SK-N-SH treated with all-trans-retinoic acid at 6 μM for 48 hours (cell line): Measurements from ENCODE around the gene CATSPER3.

ENCODE experiments used
- ARNTL ChIP-seq: fragments of 450-650 bp; formaldehyde crosslinking; IDR thresholded peaks from 2 replicates; pipeline ENCODE4 v1.5.0; 2020; ENCODE audit warnings: low read depth, mild to moderate bottlenecking, moderate library complexity, borderline replicate concordance
- BACH2 ChIP-seq: fragments of 250-450 bp; sonication (Bioruptor Pico); IDR thresholded peaks from 2 replicates; pipeline ENCODE4 v1.9.0; 2021; ENCODE audit warnings: mild to moderate bottlenecking, borderline replicate concordance
- CREB5 ChIP-seq: fragments of 250-450 bp; sonication (Bioruptor Pico); IDR thresholded peaks from 2 replicates; pipeline ENCODE4 v1.5.1; 2020; ENCODE audit warnings: low read depth, mild to moderate bottlenecking, moderate library complexity
- CSDC2 ChIP-seq: fragments of 250-450 bp; sonication (Bioruptor Pico); IDR thresholded peaks from 2 replicates; pipeline ENCODE4 v1.5.0; 2020; ENCODE audit warnings: mild to moderate bottlenecking, moderate library complexity
- CSRNP3 ChIP-seq: fragments of 250-450 bp; sonication (Bioruptor Pico); IDR thresholded peaks from 2 replicates; pipeline ENCODE4 v1.5.1; 2021; ENCODE audit warnings: mild to moderate bottlenecking, moderate library complexity
- ISL1 ChIP-seq: fragments of 250-450 bp; sonication (Bioruptor Pico); IDR thresholded peaks from 2 replicates; pipeline ENCODE4 v2.1.2; 2022; ENCODE audit warnings: mild to moderate bottlenecking, moderate library complexity
- OSR1 ChIP-seq: fragments of 250-450 bp; sonication (Bioruptor Pico); IDR thresholded peaks from 2 replicates; pipeline ENCODE4 v1.8.0; 2022; ENCODE audit warnings: moderate library complexity, mild to moderate bottlenecking, inconsistent platforms
- POU6F1 ChIP-seq: fragments of 250-450 bp; sonication (Bioruptor Pico); IDR thresholded peaks from 2 replicates; pipeline ENCODE4 v1.8.0; 2021; ENCODE audit warnings: low read depth, mild to moderate bottlenecking, moderate library complexity, borderline replicate concordance
- PPARA ChIP-seq: fragments of 250-450 bp; sonication (Bioruptor Pico); IDR thresholded peaks from 2 replicates; pipeline ENCODE4 v1.5.0; 2020; ENCODE audit warnings: mild to moderate bottlenecking, borderline replicate concordance
- RARB ChIP-seq: fragments of 250-450 bp; sonication (Bioruptor Pico); IDR thresholded peaks from 2 replicates; pipeline ENCODE4 v1.8.0; 2021; ENCODE audit warnings: mild to moderate bottlenecking, moderate library complexity
- SNAI2 ChIP-seq: fragments of 250-450 bp; sonication (Bioruptor Pico); IDR thresholded peaks from 2 replicates; pipeline ENCODE4 v1.5.0; 2020; ENCODE audit warnings: mild to moderate bottlenecking, moderate library complexity
- TCF4 ChIP-seq: fragments of 250-450 bp; sonication (Bioruptor Pico); IDR thresholded peaks from 2 replicates; pipeline ENCODE4 v1.8.0; 2021; ENCODE audit warnings: mild to moderate bottlenecking, moderate library complexity, borderline replicate concordance
- ZC3H10 ChIP-seq: fragments of 250-450 bp; sonication (Bioruptor Pico); IDR thresholded peaks from 2 replicates; pipeline ENCODE4 v1.5.1; 2021; ENCODE audit warnings: mild to moderate bottlenecking, moderate library complexity
- ZFP3 ChIP-seq: fragments of 250-450 bp; sonication (Bioruptor Pico); IDR thresholded peaks from 2 replicates; pipeline ENCODE4 v1.5.0; 2020; ENCODE audit warnings: mild to moderate bottlenecking, moderate library complexity

- TF ChIP-seq ARNTL (CRISPR knock-in tag) = no peak
- TF ChIP-seq BACH2 (CRISPR knock-in tag) = no peak
- TF ChIP-seq RARB (CRISPR knock-in tag) = no peak
- no peak for TF ChIP-seq SNAI2 (CRISPR knock-in tag)
- no peak for TF ChIP-seq POU6F1
- no peak for TF ChIP-seq ZFP3
- TF ChIP-seq OSR1 (CRISPR knock-in tag) = no peak
- TF ChIP-seq CREB5 = no peak
- no peak for TF ChIP-seq CSRNP3 (CRISPR knock-in tag)
- TF ChIP-seq TCF4 (CRISPR knock-in tag) = no peak
- no peak for TF ChIP-seq ZC3H10
- no peak for TF ChIP-seq PPARA
- TF ChIP-seq ISL1 (CRISPR knock-in tag) = no peak
- TF ChIP-seq CSDC2 (CRISPR knock-in tag) = no peak
Observed at GRCh38 chr5:134934202-134934601, 33.5 kb upstream of the CATSPER3 start.
